ENCODE results near the gene EXT2. TPM values are rescaled to one million over a fixed set of nuclear protein-coding genes. Genes with fewer than 3 reads are reported as not detected.

EXT2 gene
- total RNA-seq, 1 experiment from 2014 or later, result 42.9 TPM

DNA sequence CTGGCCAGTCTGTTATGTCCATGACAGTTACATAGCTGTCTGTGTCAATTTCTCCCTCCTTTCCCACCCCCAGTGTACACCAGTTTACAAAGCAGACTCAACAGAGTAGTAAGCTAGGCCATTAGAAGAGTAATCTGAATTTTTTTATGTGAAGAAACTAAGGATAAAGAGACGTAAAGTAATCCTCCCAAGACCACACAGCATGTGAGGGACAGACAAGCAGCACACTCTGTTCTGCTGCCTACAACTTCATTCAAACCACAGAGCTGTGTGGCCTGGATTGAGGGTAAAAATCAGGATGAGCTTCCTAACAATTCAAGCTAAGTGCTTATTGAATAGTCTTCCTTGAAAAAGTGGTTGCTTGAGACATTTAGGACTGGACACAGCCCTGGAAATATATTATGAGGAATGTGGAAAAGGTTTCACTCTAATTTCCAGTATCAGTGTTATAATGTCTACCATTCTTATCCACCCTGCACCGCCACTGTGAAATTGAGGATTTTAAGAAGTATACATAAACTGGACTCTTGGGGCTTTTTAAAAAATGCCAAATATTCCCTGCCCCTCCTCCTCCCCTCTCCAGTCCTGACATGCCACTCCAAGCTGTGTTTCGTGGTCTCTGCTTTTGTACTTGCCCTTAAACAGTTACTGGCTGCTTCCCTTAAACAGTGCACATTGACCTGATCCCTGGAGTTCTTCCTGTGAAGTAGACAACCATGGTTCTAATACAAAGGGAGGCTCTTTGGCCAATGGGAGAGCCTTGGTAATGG is 40.9 kb downstream of the EXT2 start:
- Histone ChIP-seq H2BK5ac (ENCODE audit: insufficient read length, low read length) (no peak overlapping the region), H4K5ac (ENCODE audit: insufficient read length, low read depth, low read length) (no peak overlapping the region), H3K18ac (ENCODE audit: insufficient read length, low read depth, low read length) (no peak overlapping the region), H3K56ac (ENCODE audit: insufficient read length, low read depth, low read length) (no peak overlapping the region), H3K79me2 (ENCODE audit: insufficient read depth, low read length) (no peaks in the 10 kb centered on the region), H2AK5ac (ENCODE audit: insufficient read length, low read length) (no peak overlapping the region), H3K9ac (ENCODE audit: extremely low read depth, insufficient read length, low read length) (no peak overlapping the region), H2BK12ac (ENCODE audit: insufficient read length, low read depth, low read length) (no peak overlapping the region), H3K23me2 (ENCODE audit: insufficient read length, low read depth, low read length, poor library complexity, severe bottlenecking) (no peaks in the 10 kb centered on the region), H3K27me3 (ENCODE audit: insufficient read depth, low read length) (no peaks in the 10 kb centered on the region), H3K23ac (ENCODE audit: insufficient read length, low read depth, low read length) (no peak overlapping the region), H4K91ac (ENCODE audit: insufficient read length, low read depth, low read length) (no peak overlapping the region), H2BK20ac (ENCODE audit: low read depth, low read length, poor library complexity, severe bottlenecking) (no peak overlapping the region), H4K20me1 (ENCODE audit: control insufficient read depth, insufficient read depth, insufficient read length) (no peaks in the 10 kb centered on the region), H3K4me1 (ENCODE audit: insufficient read depth, low read length) (no peaks in the 10 kb centered on the region), H2BK120ac (ENCODE audit: low read depth, low read length, poor library complexity, severe bottlenecking) (no peak overlapping the region), H3K27ac (ENCODE audit: insufficient read length, low read depth, low read length) (no peak overlapping the region), H3K4me2 (ENCODE audit: insufficient read depth, insufficient read length, low read length) (no peak overlapping the region), H3K9me3 (ENCODE audit: control insufficient read depth, low read depth, low read length) (no peaks in the 10 kb centered on the region), H3K79me1 (ENCODE audit: insufficient read depth, low read depth, low read length, poor library complexity, severe bottlenecking) (no peaks in the 10 kb centered on the region), H4K8ac (replicated peaks; ENCODE audit: insufficient read length, low read depth, low read length) (no peak overlapping the region), H3K4ac (ENCODE audit: low read depth, low read length) (no peak overlapping the region), H3K14ac (ENCODE audit: insufficient read depth, low read length) (no peak overlapping the region), H2AFZ (ENCODE audit: low read length) (no peak overlapping the region), H2BK15ac (ENCODE audit: low read depth, low read length) (no peak overlapping the region), H3T11ph (ENCODE audit: low read length) (no peak overlapping the region)
- Mint-ChIP-seq H3K4me3 (no peak overlapping the region), H3K36me3 (ENCODE audit: insufficient read depth in 1 of 3, low read depth in 3 of 3) (peaks cover 0 to 3% (median 2%) of the 10 kb centered on the region in 3 experiments; a peak in 3 of 7 replicates), H3K4me1 (peaks cover 0 to 13% of the 10 kb centered on the region in 2 experiments; a peak in 2 of 4 replicates), H3K27me3 (ENCODE audit: low read depth) (no peaks in the 10 kb centered on the region), H3K27ac (no peak overlapping the region), H3K9me3 (no peaks in the 10 kb centered on the region)
- no peak for DNase-seq
- WGBS (ENCODE audit: extremely low coverage, insufficient read length, low lambda C conversion rate), result no CpG with 5 or more reads among the region's 3 CpGs
- no peak for TF ChIP-seq CTCF (conservative IDR thresholded peaks at IDR 0.05)
